GM21723 (cell line): ENCODE results near the gene CCDC18.
"Not testable (repeated sequence)": the region's sequence is repeated elsewhere in the genome, so short reads cannot be mapped to it uniquely, and the experiment has no call there.

Source experiments
- ATAC-seq: cut with Tn5 transposase; IDR thresholded peaks from one replicate; pipeline ENCODE4 v1.9.1; 2021; ENCODE audit warnings: mild to moderate bottlenecking, moderate library complexity; ENCODE audit not compliant: unreplicated experiment

Gene CCDC18

GRCh38 chr1:93170141-93170678 is 10.3 kb upstream of the CCDC18 start:
- ATAC-seq, result not testable (repeated sequence)

- no peak for ATAC-seq
These were observed 8.9 kb upstream of the CCDC18 start for GRCh38 chr1:93171549-93172034.

GRCh38 chr1:93172778-93173177 is 7.7 kb upstream of the CCDC18 start:
- no peak for ATAC-seq

- not testable (repeated sequence) for ATAC-seq
These were observed 5.9 kb upstream of the CCDC18 start for GRCh38 chr1:93174638-93175037.

GRCh38 chr1:93177991-93178390 is 2.5 kb upstream of the CCDC18 start:
- no peak for ATAC-seq

GRCh38 chr1:93178418-93178817 is 2.1 kb upstream of the CCDC18 start:
- no peak for ATAC-seq

GRCh38 chr1:93179886-93180722 is 420 bp upstream of the CCDC18 start, which contains the start of gene TMED5:
TMED5 (minus strand) TSS chr1:93180413; CDS start chr1:93180242, 171 bp downstream.
- peak; percentile 87 for ATAC-seq

GRCh38 chr1:93186667-93187066 is 6.1 kb downstream of the CCDC18 start:
- no peak for ATAC-seq

- no peak for ATAC-seq
These were observed 9.9 kb downstream of the CCDC18 start for GRCh38 chr1:93190432-93190831.

- ATAC-seq, result no peak
These were observed 13.9 kb downstream of the CCDC18 start for GRCh38 chr1:93194231-93194990.

GRCh38 chr1:93196591-93196990 is 16.1 kb downstream of the CCDC18 start:
- ATAC-seq, result no peak

GRCh38 chr1:93199150-93199549 is 18.6 kb downstream of the CCDC18 start:
- ATAC-seq, result no peak

GRCh38 chr1:93200086-93200620 is 19.6 kb downstream of the CCDC18 start:
- no peak for ATAC-seq

- ATAC-seq, result no peak
These were observed 20.2 kb downstream of the CCDC18 start for GRCh38 chr1:93200714-93201113.

- ATAC-seq, result no peak
These were observed 25.5 kb downstream of the CCDC18 start for GRCh38 chr1:93205892-93206566.

GRCh38 chr1:93206567-93206954 is 26.0 kb downstream of the CCDC18 start:
- ATAC-seq, result no peak

GRCh38 chr1:93207211-93207610 is 26.7 kb downstream of the CCDC18 start:
- no peak for ATAC-seq

- ATAC-seq, result no peak
These were observed 34.8 kb downstream of the CCDC18 start for GRCh38 chr1:93215322-93215721.

GRCh38 chr1:93219443-93219842 is 38.9 kb downstream of the CCDC18 start:
- peak; percentile 72 for ATAC-seq

- not testable (repeated sequence) for ATAC-seq
These were observed 40.2 kb downstream of the CCDC18 start for GRCh38 chr1:93220716-93221115.

GRCh38 chr1:93221913-93222312 is 41.4 kb downstream of the CCDC18 start:
- ATAC-seq, result no peak
